PC-3 (cell line): ENCODE data around the gene RHBDD1.

Source experiments
- EZH2 ChIP-seq: fragments of 300-600 bp; sonication (generic); IDR thresholded peaks from one replicate; pipeline ENCODE4 v1.6.1; 2017; ENCODE audit warnings: antibody characterized with exemption, mild to moderate bottlenecking, low read length; ENCODE audit not compliant: unreplicated experiment
- EZH2phosphoT487 ChIP-seq: fragments of 300-600 bp; sonication (generic); IDR thresholded peaks from 2 replicates; pipeline ENCODE4 v1.6.1; 2018; ENCODE audit warnings: mild to moderate bottlenecking, antibody characterized with exemption, low read length, borderline replicate concordance
- TF ChIP-seq, protein P1 (sequence below): fragments of 300-600 bp; sonication (generic); conservative IDR thresholded peaks from 2 replicates; pipeline ENCODE4 v1.5.1; 2017; ENCODE audit warnings: antibody characterized with exemption, low read depth, mild to moderate bottlenecking, low read length

DNA sequence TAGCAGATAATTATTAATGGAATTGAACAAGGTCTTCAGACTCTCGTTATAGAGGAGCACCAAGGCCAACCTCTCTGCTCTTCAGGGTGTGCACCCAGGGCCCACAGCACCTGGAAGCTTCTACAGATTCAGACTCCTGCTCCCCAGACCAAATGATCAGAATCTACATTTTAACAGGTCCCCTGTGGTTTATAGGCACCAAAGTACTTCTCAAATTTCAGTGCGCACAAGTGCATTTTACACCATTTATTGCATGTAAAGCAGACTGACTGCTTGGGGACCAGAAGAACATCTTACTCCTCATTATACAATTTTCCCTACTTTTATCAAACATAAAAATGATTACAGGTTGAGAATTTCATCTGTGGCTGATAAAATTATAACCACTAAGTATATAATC, 164.3 kb downstream of the RHBDD1 start:
- TF ChIP-seq, protein P1, sequence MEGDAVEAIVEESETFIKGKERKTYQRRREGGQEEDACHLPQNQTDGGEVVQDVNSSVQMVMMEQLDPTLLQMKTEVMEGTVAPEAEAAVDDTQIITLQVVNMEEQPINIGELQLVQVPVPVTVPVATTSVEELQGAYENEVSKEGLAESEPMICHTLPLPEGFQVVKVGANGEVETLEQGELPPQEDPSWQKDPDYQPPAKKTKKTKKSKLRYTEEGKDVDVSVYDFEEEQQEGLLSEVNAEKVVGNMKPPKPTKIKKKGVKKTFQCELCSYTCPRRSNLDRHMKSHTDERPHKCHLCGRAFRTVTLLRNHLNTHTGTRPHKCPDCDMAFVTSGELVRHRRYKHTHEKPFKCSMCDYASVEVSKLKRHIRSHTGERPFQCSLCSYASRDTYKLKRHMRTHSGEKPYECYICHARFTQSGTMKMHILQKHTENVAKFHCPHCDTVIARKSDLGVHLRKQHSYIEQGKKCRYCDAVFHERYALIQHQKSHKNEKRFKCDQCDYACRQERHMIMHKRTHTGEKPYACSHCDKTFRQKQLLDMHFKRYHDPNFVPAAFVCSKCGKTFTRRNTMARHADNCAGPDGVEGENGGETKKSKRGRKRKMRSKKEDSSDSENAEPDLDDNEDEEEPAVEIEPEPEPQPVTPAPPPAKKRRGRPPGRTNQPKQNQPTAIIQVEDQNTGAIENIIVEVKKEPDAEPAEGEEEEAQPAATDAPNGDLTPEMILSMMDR, result no peak
- TF ChIP-seq EZH2 (no peak), EZH2phosphoT487 (no peak)
